Measurements from ENCODE around the gene KLK3. TPM values are rescaled to one million over a fixed set of nuclear protein-coding genes. Genes with fewer than 3 reads are reported as not detected.

Gene KLK3
- not detected in 2 replicates for total RNA-seq
- not detected for total RNA-seq (2013)
- polyA plus RNA-seq, result not detected in 2 replicates
- not detected in 2 replicates for polyA minus RNA-seq

- Mint-ChIP-seq H3K4me3 (no peak within 1 kb of the TSS), H3K27me3 (peaks cover 53% of the 10 kb centered on the region), H3K4me1 (peaks cover 2% of the 10 kb centered on the region), H3K9me3 (ENCODE audit: insufficient read depth) (no peaks in the 10 kb centered on the region), H3K27ac (no peak within 1 kb of the TSS)
- TF ChIP-seq CTCF (IDR thresholded peaks at IDR 0.05), result no peak
- no peak for TF ChIP-seq EZH2 (IDR thresholded peaks at IDR 0.05; ENCODE audit: borderline replicate concordance, insufficient read depth, low read depth, low read length, poor library complexity, severe bottlenecking)
- H4K20me1 ChIP-seq (ENCODE audit: control insufficient read depth, insufficient read depth, low read length, poor library complexity, severe bottlenecking), result no peaks in the 10 kb centered on the region
- WGBS (ENCODE audit: insufficient coverage), result 48% methylated on average over 5 of the region's 9 CpGs
- no peak within 1 kb of the TSS for H3K27ac ChIP-seq (ENCODE audit: low read length in 2 of 2)
- no peak within 1 kb of the TSS for H3K4me2 ChIP-seq (replicated peaks; ENCODE audit: low read depth, low read length, poor library complexity, severe bottlenecking)
- no peak within 1 kb of the TSS for H2AFZ ChIP-seq (ENCODE audit: insufficient read depth, low read depth, low read length, poor library complexity, severe bottlenecking)
- no peaks in the 10 kb centered on the region for H3K4me1 ChIP-seq (ENCODE audit: control insufficient read depth in 2 of 2, insufficient read depth in 2 of 2, low read length in 2 of 2)
- H3K4me3 ChIP-seq (ENCODE audit: control extremely low read depth in 1 of 5, extremely low read depth in 1 of 5, insufficient read depth in 1 of 5, low read depth in 2 of 5, low read length in 4 of 5), result no peak within 1 kb of the TSS
- peaks cover 0 to 12% (median 0%) of the 10 kb centered on the region in 3 donors for H3K9me3 ChIP-seq (ENCODE audit: control extremely low read depth in 1 of 3, control insufficient read depth in 2 of 3, insufficient read depth in 1 of 3, low read length in 2 of 3)
- no peak for ATAC-seq (ENCODE audit: low read depth)
- H3K36me3 ChIP-seq (replicated peaks in 1 of 2; ENCODE audit: control extremely low read depth in 1 of 2, control insufficient read depth in 1 of 2, extremely low read depth in 1 of 2, insufficient read depth in 2 of 2, low read length in 1 of 2), result no peaks in the 10 kb centered on the region
- no peaks in the 10 kb centered on the region for H3K79me2 ChIP-seq (ENCODE audit: control insufficient read depth, insufficient read depth, low read length)
- POLR2A ChIA-PET, result no interaction called here
- H3K27me3 ChIP-seq (replicated peaks in 1 of 4; ENCODE audit: control extremely low read depth in 1 of 4, control insufficient read depth in 3 of 4, insufficient read depth in 4 of 4, low read length in 3 of 4), result peaks cover 0 to 38% (median 7%) of the 10 kb centered on the region in 4 experiments
- CTCF ChIA-PET, result no interaction called here
- no peak for DNase-seq
- intact Hi-C loops (cut with micrococcal nuclease), result no loop called here
- H3K9ac ChIP-seq (ENCODE audit: low read length), result no peak within 1 kb of the TSS
Observed at GRCh38 chr19:50854636-50855410, at the start of gene KLK3. Gene KLK3, plus strand, starts transcription at chr19:50854915. Its CDS starts 41 bp downstream, at chr19:50854956.

- ChIA-PET CTCF (no interaction called here), POLR2A (no interaction called here)
- H2AFZ ChIP-seq (ENCODE audit: insufficient read depth, low read depth, low read length, poor library complexity, severe bottlenecking), result no peak overlapping the region
- Mint-ChIP-seq H3K9me3 (ENCODE audit: insufficient read depth) (no peaks in the 10 kb centered on the region), H3K4me1 (peaks cover 14% of the 10 kb centered on the region), H3K27ac (no peak overlapping the region), H3K27me3 (peaks cover 12% of the 10 kb centered on the region), H3K4me3 (no peak overlapping the region)
- H4K20me1 ChIP-seq (ENCODE audit: control insufficient read depth, insufficient read depth, low read length, poor library complexity, severe bottlenecking), result no peaks in the 10 kb centered on the region
- peaks cover 5 to 10% of the 10 kb centered on the region in 2 donors for H3K4me1 ChIP-seq (ENCODE audit: control insufficient read depth in 2 of 2, insufficient read depth in 2 of 2, low read length in 2 of 2)
- intact Hi-C loops (cut with micrococcal nuclease), result loop anchor here (10.0 kb wide), 1 partner anchor 884 kb away; the partner anchor contains the start of genes ATF5 and NUP62
- H3K9me3 ChIP-seq (ENCODE audit: control extremely low read depth in 1 of 3, control insufficient read depth in 2 of 3, insufficient read depth in 1 of 3, low read length in 2 of 3), result peaks cover 0 to 3% (median 0%) of the 10 kb centered on the region in 3 donors
- WGBS (ENCODE audit: insufficient coverage), result no CpG with 5 or more reads among the region's 1 CpG
- H3K4me3 ChIP-seq (ENCODE audit: control extremely low read depth in 1 of 5, extremely low read depth in 1 of 5, insufficient read depth in 1 of 5, low read depth in 2 of 5, low read length in 4 of 5), result no peak overlapping the region
- DNase-seq (no peak), ATAC-seq (ENCODE audit: low read depth) (no peak)
- no peak overlapping the region for H3K9ac ChIP-seq (ENCODE audit: low read length)
- peaks cover 6% of the 10 kb centered on the region for H3K79me2 ChIP-seq (ENCODE audit: control insufficient read depth, insufficient read depth, low read length)
- no peaks in the 10 kb centered on the region for H3K36me3 ChIP-seq (replicated peaks in 1 of 2; ENCODE audit: control extremely low read depth in 1 of 2, control insufficient read depth in 1 of 2, extremely low read depth in 1 of 2, insufficient read depth in 2 of 2, low read length in 1 of 2)
- TF ChIP-seq CTCF (IDR thresholded peaks at IDR 0.05), result no peak
- TF ChIP-seq EZH2 (IDR thresholded peaks at IDR 0.05; ENCODE audit: borderline replicate concordance, insufficient read depth, low read depth, low read length, poor library complexity, severe bottlenecking), result no peak
- no peaks in the 10 kb centered on the region for H3K27me3 ChIP-seq (replicated peaks in 1 of 4; ENCODE audit: control extremely low read depth in 1 of 4, control insufficient read depth in 3 of 4, insufficient read depth in 4 of 4, low read length in 3 of 4)
- no peak overlapping the region for H3K4me2 ChIP-seq (replicated peaks; ENCODE audit: low read depth, low read length, poor library complexity, severe bottlenecking)
- H3K27ac ChIP-seq (ENCODE audit: low read length in 2 of 2), result no peak overlapping the region
Observed at GRCh38 chr19:50808856-50809255, 45.9 kb upstream of the KLK3 start.
